AG09309 (cell line): ENCODE data around the gene ARMH3.

Experiments
- DNase-seq: peaks from one replicate; pipeline ENCODE4 v3.0.0-alpha.2; 2010; ENCODE audit warnings: low read depth
- H3K4me3 ChIP-seq: 2 replicates; pipeline ENCODE4 v1.5.1; 2011; ENCODE audit warnings: mild to moderate bottlenecking, low read depth, low read length, moderate library complexity; ENCODE audit not compliant: control insufficient read depth
- CTCF ChIP-seq: IDR thresholded peaks from 2 replicates; pipeline ENCODE4 v1.5.1; 2011; ENCODE audit warnings: mild to moderate bottlenecking, low read depth, low read length, inconsistent platforms; ENCODE audit not compliant: insufficient read depth, control insufficient read depth; ENCODE audit errors: missing control alignments

ARMH3 gene

GRCh38 chr10:101959346-101959916, 96.5 kb downstream of the ARMH3 start:
- H3K4me3 ChIP-seq: no peak overlapping the region
- no peak for TF ChIP-seq CTCF
- no peak for DNase-seq

GRCh38 chr10:101958691-101959090, 97.3 kb downstream of the ARMH3 start:
- H3K4me3 ChIP-seq: no peak overlapping the region
- DNase-seq: no peak
- no peak for TF ChIP-seq CTCF

GRCh38 chr10:101956898-101957297, 99.1 kb downstream of the ARMH3 start:
- no peak for DNase-seq
- no peak for TF ChIP-seq CTCF
- no peak overlapping the region for H3K4me3 ChIP-seq

GRCh38 chr10:101956117-101956516, 99.9 kb downstream of the ARMH3 start:
- H3K4me3 ChIP-seq: no peak overlapping the region
- no peak for TF ChIP-seq CTCF
- DNase-seq: no peak

- no peak overlapping the region for H3K4me3 ChIP-seq
- DNase-seq: no peak
- no peak for TF ChIP-seq CTCF
Measured at GRCh38 chr10:101952191-101952590, 103.8 kb downstream of the ARMH3 start.

GRCh38 chr10:101950213-101950612, 105.8 kb downstream of the ARMH3 start:
- no peak overlapping the region for H3K4me3 ChIP-seq
- no peak for DNase-seq

More at GRCh38 chr10:101950213-101950612, 105.8 kb downstream of the ARMH3 start:
- TF ChIP-seq CTCF: no peak
